Activated T-cell treated with anti-CD3 and anti-CD28 coated beads for 48 hours (primary cell): ENCODE results near the gene CASP14.
A peak's percentile ranks its signal among the peaks of the same experiment; 100 is the strongest.
"Not testable (repeated sequence)": the region's sequence is repeated elsewhere in the genome, so short reads cannot be mapped to it uniquely, and the experiment has no call there.

Source experiments
- DNase-seq: peaks from one replicate; pipeline ENCODE4 v3.0.0-alpha.2; 2020; ENCODE audit warnings: low read depth

CASP14 gene

DNA sequence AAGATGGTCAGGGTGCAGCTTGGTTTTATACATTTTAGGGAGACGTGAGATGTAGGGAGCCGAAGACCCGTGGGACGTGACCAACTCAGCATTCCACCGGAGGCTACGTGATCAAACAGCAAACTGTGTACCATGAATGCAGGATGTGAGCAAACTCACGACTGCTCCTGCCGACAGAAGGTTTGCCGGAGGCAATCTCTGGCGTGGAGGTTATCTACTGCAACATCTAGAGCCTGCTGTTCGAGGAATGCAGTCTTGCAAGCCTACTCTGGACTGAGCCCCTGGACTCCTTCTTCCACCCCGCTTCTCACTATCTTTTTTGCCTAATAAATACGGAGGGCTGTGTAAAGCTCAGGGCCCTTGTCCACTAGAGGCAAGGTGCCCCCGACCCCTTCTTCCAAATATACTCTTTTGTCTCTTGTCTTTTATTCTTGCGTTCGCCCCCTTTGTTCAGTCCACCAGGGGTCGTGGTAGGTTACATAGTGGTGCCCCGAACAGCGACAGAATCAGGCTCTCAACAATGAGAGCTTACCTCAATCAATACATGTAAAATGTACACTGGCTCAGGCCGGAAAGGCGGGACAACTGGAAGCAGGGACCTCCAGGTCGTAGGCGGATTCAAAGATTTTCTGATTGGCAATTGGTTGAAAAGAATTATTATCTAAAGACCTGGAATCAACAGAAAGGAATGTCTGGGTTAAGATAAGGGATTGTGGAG is 23.8 kb downstream of the CASP14 start:
- no peak for DNase-seq

DNA sequence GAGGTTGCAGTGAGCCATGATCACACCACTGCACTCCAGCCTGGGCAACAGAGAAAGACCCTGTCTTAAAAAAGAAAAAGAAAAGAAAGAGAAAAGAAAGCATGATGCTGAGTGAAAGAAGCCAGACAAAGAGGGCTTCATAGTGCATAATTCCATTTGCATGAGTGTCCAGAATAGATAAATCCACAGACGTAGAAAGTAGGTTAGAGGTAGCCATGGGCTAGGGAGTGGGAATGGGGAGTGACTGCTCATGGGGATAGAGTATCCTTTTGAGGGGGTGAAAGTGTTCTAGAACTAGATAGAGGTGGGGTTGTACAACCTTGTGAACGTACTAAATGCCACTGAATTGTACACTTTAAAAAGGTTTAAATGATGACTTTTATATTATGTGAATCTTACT is 25.1 kb downstream of the CASP14 start:
- no peak for DNase-seq

DNA sequence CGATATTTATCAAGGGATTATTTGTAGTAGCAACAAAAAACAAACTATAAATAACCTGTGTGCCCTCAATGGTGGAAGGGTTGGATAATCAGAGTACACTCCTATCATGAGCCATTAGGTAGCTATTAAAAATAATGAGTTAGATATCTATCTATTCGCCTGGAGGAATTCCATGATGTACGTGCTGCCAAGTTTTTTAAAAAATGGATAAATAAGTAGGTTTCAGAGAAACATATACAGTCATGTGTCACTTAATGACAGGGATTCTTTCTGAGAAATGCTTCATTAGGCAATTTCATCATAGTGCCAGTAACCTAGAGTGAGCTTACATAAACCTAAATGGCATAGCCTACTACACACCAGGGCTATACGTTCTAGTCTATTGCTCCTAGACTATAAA is 26.5 kb downstream of the CASP14 start:
- DNase-seq: no peak

DNA sequence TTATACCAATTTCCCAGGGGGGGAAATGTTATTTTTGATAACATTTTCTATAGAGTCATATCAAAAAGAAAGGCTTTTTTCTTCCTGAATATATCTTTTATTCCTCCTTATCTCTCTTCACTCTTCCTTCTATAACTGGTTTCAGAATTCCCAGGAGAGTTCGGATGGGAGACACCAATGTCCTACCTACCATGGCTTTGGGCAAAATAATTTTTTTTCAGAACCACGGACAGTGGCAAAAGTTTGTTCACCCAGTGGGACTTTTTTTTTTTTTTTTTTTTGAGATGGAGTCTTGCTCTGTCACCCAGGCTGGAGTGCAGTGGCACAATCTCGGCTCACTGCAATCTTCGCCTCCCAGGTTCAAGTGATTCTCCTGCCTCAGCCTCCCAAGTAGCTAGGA is 30.7 kb downstream of the CASP14 start:
- not testable (repeated sequence) for DNase-seq

DNA sequence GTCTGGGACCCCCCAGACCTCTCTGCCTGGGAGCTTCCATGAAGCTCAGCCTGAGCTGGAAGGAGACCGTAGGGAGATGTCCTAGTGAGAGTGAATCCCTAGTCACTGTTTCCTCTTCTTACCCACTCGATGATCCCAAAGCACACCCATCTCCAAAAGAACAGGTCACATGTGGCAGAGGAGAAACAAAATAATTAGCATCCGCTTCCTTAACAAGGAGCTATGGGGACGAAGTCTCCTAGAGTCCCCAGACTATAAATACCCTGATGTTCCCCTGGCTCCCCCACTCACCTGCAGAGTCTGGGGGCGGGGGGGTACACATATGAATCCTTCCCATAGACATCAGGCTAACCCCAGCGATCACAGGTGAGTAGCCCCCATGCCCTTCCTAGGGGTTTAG is 32.6 kb downstream of the CASP14 start, which contains the start of gene OR1I1:
Gene OR1I1 (plus strand): TSS at position 301 of the 400 bp plus-strand sequence. CDS start 4,855 bp downstream, outside the sequence.
- DNase-seq: no peak

DNA sequence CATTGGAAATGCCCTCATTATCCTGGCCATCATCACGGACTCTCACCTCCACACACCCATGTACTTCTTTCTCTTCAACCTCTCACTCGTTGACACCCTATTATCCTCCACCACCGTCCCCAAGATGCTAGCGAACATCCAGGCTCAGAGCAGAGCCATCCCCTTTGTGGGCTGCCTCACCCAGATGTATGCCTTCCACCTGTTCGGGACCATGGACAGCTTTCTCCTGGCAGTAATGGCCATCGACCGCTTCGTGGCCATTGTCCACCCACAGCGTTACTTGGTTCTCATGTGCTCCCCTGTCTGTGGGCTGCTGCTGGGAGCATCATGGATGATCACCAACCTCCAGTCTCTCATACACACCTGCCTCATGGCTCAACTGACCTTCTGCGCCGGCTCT is 37.9 kb downstream of the CASP14 start:
- no peak for DNase-seq

DNA sequence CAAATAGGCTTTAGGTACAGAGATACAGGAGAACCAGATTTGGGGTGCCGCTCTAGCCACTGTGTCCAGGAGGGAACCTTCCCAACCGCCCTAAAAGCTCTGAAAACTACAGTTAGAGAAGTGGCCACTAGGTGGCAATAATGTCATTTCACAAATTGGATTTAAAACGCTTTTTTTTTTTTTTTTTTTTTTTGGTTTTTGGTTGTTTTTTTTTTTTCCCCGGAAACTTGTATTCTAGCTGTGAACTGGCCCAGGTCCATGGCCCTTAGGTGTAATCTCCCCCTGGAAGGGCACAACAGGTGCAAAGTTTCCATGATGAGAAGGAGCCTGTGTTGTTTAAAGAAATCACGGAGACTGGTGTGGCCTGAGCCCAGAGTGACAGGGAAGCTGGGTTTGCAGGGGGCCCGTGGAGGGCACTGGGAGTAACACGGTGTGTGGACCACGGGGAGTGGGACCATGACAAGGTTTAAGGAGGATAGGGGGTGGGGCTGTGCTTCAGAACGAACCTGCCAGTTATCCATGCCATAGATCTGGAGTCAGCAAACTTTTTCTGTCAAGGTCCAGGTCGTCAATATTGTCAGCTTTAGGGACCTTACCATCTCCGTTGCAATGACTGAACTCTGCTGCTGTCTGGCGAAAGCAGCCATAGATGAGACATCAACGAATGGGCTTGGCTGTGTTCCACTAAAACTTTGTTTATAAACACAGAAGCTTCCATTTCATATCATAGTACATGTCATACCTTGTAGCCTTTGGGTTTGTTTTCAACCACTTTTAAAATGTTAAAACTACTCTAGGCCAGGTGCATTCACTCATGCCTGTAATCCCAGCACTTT is 42.9 kb downstream of the CASP14 start:
- no peak for DNase-seq

DNA sequence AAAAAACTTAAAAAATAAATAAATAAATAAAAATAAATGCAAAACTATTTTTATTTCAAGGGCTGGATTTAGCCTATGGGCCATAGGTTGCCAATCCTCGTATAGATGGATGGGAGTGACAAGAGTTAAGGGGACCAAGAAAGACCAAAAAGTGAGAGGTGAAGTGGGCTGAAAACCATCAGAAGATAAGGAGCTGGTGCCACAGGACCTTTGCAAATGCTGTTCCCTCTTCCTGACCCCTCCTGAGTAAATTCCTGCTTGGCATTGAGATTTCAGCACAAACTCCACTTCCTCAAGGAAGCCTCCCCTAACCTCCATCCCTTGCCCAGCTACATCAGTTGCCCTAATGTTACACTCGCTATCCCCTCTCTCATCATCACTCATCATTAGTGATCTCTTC is 43.7 kb downstream of the CASP14 start:
- DNase-seq: no peak

DNA sequence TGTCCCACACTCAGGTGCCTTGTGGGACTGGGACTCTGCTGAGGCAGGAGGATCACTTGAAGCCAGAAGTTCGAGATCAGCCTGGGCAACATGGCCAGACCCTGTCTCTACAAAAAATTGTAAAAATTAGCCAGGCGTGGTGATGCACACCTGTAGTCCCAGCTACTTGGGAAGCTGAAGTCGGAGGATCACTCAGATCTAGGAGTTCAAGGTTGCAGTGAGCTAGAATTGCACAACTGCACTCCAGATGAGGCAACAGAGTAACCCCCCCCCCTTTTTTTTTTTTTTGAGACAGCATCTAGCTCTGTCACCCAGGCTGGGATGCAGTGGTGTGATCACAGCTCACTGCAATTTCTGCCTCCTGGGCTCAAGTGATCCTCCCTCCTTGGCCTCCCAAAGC is 46.9 kb downstream of the CASP14 start:
- DNase-seq: no peak

DNA sequence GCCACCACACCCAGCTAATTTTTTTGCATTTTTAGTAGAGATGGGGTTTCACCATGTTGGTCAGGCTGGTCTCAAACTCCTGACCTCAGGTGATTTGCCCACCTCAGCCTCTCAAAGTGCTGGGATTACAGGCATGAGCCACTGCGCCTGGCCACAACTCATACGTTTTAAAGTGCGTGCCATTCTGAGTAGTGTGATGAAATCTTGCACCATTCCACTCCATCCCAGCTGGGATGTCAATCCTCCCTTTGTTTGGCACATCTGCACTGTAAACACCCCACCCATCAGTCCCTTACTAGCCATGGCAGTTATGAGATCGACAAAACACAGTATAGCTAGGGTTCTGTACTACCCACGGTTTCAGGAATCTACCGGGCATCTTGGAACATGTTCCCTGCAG is 48.7 kb downstream of the CASP14 start:
- not testable (repeated sequence) for DNase-seq

DNA sequence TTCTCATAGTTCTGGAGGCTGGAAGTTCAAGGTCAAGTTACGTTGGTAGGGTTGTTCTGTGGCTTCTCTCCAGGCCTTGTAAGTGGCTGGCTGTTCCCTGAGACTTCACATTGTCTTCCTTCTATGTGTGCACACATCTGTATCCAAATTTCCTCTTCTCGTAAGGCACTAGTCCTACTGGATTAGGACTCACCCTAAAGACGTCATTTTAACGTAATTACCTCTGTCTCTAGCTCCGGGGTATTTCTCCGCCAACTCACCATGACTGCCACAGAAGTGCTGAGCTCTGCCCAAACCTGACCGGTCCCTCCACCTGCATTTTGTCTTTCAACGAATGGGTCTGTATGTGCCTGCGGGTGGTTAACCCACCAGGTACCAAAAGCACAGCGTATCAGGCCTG is 49.2 kb downstream of the CASP14 start:
- no peak for DNase-seq

DNA sequence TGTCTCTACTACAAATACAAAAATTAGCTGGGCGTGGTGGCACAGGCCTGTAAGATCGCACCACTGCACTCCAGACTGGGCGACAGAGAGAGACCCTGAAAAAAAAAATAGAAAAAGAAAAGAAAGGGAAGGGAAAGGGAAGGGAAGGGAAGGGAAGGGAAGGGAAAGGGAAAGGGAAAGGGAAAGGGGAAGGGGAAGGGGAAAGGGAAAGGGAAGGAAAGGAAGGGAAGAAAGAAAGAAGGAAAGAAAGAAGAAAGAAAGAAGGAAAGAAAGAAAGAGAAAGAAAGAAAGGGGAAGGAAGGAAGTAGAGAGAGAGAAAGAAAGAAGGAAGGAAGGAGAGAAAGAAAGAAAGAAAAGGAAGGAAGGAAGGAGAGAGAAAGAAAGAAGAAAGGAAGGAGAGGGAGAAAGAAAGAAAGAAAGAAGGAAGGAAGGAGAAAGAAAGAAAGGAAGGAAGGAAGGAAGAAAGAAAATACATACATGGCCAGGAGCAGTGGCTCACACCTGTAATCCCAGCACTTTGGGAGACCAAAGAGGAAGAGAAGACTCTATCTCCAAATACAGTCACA is 49.8 kb downstream of the CASP14 start:
- DNase-seq: no peak

DNA sequence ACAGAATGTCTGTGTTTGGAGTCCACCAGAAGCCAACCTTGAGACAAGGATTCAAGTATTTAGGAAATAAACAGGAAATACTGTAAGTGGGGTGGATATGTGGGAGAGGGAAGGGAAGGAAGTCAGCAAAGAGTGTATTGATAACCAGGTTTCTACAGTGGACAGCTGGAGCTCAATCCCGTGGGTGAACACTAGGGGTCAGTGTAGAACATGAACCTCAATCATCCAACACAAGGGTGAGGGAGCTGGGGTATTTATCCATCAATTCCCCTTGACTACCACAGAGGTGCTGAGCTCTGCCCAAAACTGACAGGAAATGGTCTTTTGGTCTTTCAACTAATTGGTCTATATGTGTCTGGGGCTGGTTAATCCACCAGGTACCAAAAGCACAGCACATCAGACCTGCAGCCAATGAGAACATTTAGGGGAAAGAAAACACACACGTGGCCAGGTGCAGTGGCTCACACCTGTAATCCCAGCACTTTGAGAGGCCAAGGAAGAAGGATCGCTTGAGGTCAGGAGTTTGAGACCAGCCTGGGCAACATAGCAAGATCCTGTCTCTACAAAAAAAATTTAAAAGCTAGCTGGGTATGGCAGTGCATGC is 52.3 kb downstream of the CASP14 start:
- DNase-seq: peak; percentile 52

DNA sequence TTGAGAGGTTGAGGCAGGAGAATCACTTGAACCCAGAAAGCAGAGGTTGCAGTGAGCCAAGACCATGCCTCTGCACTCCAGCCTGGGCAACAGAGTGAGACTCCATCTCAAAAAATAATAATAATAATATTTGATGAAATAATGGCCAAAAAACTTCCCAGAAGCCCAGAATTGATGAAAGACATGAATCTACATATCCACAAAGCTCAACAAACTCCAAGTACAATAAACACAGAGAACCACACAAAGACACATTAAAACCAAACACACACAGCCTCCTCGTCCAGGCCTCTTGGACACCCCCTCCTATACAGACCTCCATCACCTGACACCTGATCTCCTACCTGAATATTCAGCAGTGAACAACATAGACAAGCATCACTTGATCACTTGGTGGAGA is 54.7 kb downstream of the CASP14 start:
- DNase-seq: no peak

DNA sequence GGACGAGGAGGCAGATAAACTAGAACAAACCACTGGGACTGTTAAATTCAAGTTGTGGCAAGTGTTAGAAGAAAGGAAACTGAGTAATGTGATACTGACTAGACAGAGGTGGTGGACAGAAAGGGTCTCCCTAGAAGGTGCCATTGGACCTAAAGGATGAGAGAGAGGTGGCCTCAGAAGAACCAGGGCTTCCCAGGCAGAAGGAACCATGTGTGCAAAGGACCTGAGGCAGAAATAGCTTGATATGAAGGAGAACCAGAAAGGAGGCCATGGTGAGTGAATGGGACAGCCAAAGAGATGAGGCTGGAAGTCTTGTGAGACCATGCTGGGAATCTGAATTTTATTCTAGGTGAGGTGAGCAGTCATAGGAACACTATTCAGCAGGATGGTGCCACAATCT is 55.1 kb downstream of the CASP14 start:
- no peak for DNase-seq

DNA sequence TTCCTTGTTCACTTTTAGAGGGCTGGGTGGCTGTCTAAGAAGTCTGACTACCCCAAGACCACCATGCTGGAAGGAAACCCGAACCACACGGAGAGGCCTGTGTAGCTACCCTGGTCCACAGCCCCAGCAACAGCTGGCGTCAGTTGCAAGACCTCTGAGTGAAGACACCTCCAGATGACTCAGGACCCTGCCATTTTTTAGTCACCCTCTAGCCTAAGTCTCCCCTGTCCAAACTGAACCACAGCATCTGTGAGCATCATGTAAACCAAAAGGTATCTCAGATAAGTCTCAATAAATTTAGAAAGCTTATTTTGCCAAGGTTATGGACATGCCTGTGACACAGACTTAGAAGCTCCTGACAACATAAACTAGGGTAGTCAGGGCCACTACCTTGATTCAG is 55.8 kb downstream of the CASP14 start:
- no peak for DNase-seq

DNA sequence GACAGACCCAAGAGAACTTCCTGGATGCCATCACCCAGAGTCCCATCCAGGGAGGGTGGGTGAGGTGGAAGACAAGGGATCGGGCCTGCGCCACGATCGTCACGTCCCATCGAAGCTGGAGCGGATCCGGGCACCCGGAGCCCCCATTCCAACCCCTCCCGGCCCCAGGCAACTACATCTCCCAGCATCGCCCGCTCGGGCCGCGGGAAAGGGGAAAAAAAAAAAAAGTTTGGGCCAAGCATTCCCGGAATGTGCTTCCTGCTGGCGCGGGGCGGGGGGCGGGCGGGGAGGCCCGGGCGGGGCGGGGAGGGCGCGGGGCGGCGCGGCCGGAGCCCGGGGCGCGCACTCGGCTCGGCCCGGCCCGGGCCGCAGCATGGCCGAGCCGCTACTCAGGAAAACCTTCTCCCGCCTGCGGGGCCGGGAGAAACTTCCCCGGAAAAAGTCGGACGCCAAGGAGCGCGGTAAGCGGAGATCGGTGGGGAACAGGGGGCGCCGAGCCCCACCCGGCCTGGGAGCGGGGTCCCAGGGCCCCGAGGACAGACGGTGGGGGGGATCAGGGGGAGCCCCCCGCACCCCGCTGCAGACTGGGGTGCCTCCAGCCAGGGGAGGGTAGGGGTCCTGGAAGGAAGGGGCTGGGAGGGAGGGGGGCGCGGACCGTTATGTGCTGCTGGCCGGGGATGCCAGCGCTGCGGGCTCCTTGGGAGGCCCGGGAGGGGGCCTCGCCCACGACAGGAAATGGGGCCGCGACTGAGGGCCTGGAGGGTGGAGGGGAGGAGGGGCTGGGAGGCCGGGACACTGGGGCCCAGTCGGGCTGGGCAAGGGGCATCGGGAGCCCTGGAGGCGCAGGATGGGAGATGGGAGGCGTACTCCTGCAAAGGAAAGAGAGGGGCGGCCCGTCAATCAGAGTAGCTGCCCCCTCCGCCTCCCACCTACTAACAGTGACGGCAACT is 58.1 kb downstream of the CASP14 start, which contains the start of gene SYDE1:
Gene SYDE1 (plus strand): TSS at position 341 of the 950 bp plus-strand sequence. CDS start 33 bp downstream, at position 374.
- DNase-seq: peak; percentile 41
